GM12891 (cell line): ENCODE results near the gene OSBP2.

Source experiments
- PAX5 ChIP-seq: IDR thresholded peaks from 2 replicates; pipeline ENCODE4 v1.6.1; 2011; ENCODE audit warnings: low read length, moderate library complexity, mild to moderate bottlenecking; ENCODE audit not compliant: insufficient read depth, severe bottlenecking
- POLR2A ChIP-seq: IDR thresholded peaks from 2 replicates; pipeline ENCODE4 v1.6.1; 2011; ENCODE audit warnings: low read depth, low read length, control low read depth
- POLR2AphosphoS5 ChIP-seq: IDR thresholded peaks from 2 replicates; pipeline ENCODE4 v1.6.1; 2011; ENCODE audit warnings: low read depth, low read length, control low read depth
- SPI1 ChIP-seq: IDR thresholded peaks from 2 replicates; pipeline ENCODE4 v1.6.1; 2011; ENCODE audit warnings: low read depth, low read length, control low read depth
- TAF1 ChIP-seq: IDR thresholded peaks from 2 replicates; pipeline ENCODE4 v1.6.1; 2011; ENCODE audit warnings: low read depth, low read length, control low read depth

DNA sequence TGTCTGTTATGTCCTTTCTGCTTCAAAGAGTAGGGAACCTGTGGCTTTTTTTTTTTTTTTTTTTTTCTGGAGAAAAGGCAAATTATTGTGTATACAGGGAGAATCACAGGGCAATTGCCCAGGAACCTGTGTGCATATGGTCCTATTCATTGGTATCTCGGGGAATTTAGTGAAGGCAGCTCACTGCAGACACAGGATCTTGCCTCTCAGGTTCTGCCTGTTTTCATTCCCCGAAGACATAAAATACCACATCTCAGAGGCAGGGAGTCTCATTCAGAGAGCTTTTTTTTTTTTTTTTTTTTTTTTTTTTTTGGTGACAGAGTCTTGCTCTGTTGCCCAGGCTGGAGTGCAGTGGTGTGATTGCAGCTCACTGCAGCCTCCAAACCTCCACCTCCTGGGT, 88.3 kb downstream of the OSBP2 start:
- no peak for TF ChIP-seq POLR2A
- TF ChIP-seq POLR2AphosphoS5: no peak
- TF ChIP-seq SPI1: no peak
- TF ChIP-seq PAX5: no peak
- no peak for TF ChIP-seq TAF1
